HCT116 (cell line): ENCODE measurements around the gene ATP10B. TPM values are rescaled to one million over a fixed set of nuclear protein-coding genes. Genes with fewer than 3 reads are reported as not detected.

ENCODE experiments used
- ATAC-seq: fragments of 200-7000 bp; cut with Tn5 transposase; 2 replicates; pipeline ENCODE4 v1.9.1; 2020; ENCODE audit warnings: mild to moderate bottlenecking, moderate library complexity
- BruUV-seq: library from RNA; stranded (reverse); fragments of 400-500 nt; replicated peaks from 2 replicates; lab custom pipeline; 2021; lab: Mats Ljungman, UMichigan
- CTCF ChIA-PET: fragments of 300-600 bp; sonication (Branson Sonifier 250); formaldehyde crosslinking; loops from one replicate; lab custom pipeline; 2021; ENCODE audit warnings: antibody characterized with exemption; lab: Charles Lee
- POLR2A ChIA-PET: fragments of 300-600, 350-600 bp; sonication (Branson Sonifier 250); formaldehyde crosslinking; loops from one replicate; lab custom pipeline; 2021; ENCODE audit warnings: antibody characterized with exemption; lab: Charles Lee
- RAD21 ChIA-PET, 2 experiments: fragments of 300-600 bp; sonication (Branson Sonifier 250); formaldehyde crosslinking; loops; one replicate each; lab custom pipeline; 2023; ENCODE audit warnings: low total read pairs in 2 of 2; ENCODE audit not compliant: uncharacterized antibody in 2 of 2, unreplicated experiment in 2 of 2, low non-redundant PET in 1 of 2; lab: Charles Lee
- DNase-seq: peaks from one replicate; pipeline ENCODE4 v3.0.0-alpha.2; 2010; ENCODE audit warnings: low read depth, low spot score
- H2AFZ ChIP-seq: fragments of 200-600 bp; shearing (Covaris generic), sonication (generic); 2 replicates; pipeline ENCODE4 v1.6.1; 2017; ENCODE audit warnings: low read depth, mixed run types, mixed read lengths, antibody characterized with exemption, low read length; ENCODE audit not compliant: poor library complexity, severe bottlenecking
- H3K27ac ChIP-seq: 2 replicates; pipeline ENCODE4 v1.5.1; 2012; ENCODE audit warnings: low read depth, low read length
- H3K27me3 ChIP-seq: fragments of 200-600 bp; sonication (generic); 2 replicates; pipeline ENCODE4 v1.6.1; 2016; ENCODE audit warnings: mixed run types, low read length, mixed read lengths; ENCODE audit not compliant: insufficient read depth
- H3K36me3 ChIP-seq, 2 experiments: fragments of 200-500 bp in 1 of 2; fragments of 200-600 bp in 1 of 2; sonication (Bioruptor generic) in 1 of 2; sonication (generic) in 1 of 2; 2 replicates each; pipeline versions ENCODE4 v1.5.1 to v1.6.1; 2014 to 2016; ENCODE audit warnings: low read length in 2 of 2, inconsistent platforms in 1 of 2, mixed read lengths in 1 of 2, mixed run types in 1 of 2; ENCODE audit not compliant: insufficient read depth in 2 of 2, control insufficient read depth in 1 of 2
- H3K4me1 ChIP-seq, 2 experiments: fragments of 200-600 bp in 1 of 2; sonication (generic) in 1 of 2; 2 replicates each; pipeline versions ENCODE4 v1.5.1 to v1.6.1; 2012 to 2017; ENCODE audit warnings: low read length in 2 of 2, inconsistent platforms in 1 of 2, mild to moderate bottlenecking in 1 of 2, mixed read lengths in 1 of 2, mixed run types in 1 of 2, moderate library complexity in 1 of 2; ENCODE audit not compliant: insufficient read depth in 2 of 2, control insufficient read depth in 1 of 2
- H3K4me2 ChIP-seq: fragments of 200-600 bp; sonication (generic); 2 replicates; pipeline ENCODE4 v1.6.1; 2017; ENCODE audit warnings: mixed run types, low read length, mixed read lengths
- H3K4me3 ChIP-seq, 2 experiments: fragments of 200-600 bp in 1 of 2; sonication (generic) in 1 of 2; replicated peaks in 1 of 2; 2 replicates each; pipeline ENCODE4 v1.5.1; 2011 to 2016; ENCODE audit warnings: low read length in 2 of 2, control low read depth in 1 of 2, low read depth in 1 of 2, mild to moderate bottlenecking in 1 of 2, mixed read lengths in 1 of 2, mixed run types in 1 of 2
- H3K79me2 ChIP-seq: fragments of 200-600 bp; sonication (generic); 2 replicates; pipeline ENCODE4 v1.6.1; 2017; ENCODE audit warnings: mild to moderate bottlenecking, mixed run types, low read length, moderate library complexity, mixed read lengths; ENCODE audit not compliant: insufficient read depth
- H3K9ac ChIP-seq: fragments of 200-600 bp; sonication (generic); 2 replicates; pipeline ENCODE4 v1.6.1; 2016; ENCODE audit warnings: low read length, mixed read lengths
- H3K9me2 ChIP-seq: fragments of 200-600 bp; sonication (generic), shearing (Covaris generic); 2 replicates; pipeline ENCODE4 v1.6.1; 2017; ENCODE audit warnings: mixed run types, mild to moderate bottlenecking, moderate library complexity; ENCODE audit not compliant: insufficient read depth
- H3K9me3 ChIP-seq, 2 experiments: fragments of 200-500 bp in 1 of 2; fragments of 200-600 bp in 1 of 2; sonication (Bioruptor generic) in 1 of 2; sonication (generic) in 1 of 2; 2 replicates each; pipeline ENCODE4 v1.6.1; 2014 to 2017; ENCODE audit warnings: low read length in 2 of 2, mixed read lengths in 2 of 2, inconsistent platforms in 1 of 2, low read depth in 1 of 2, mild to moderate bottlenecking in 1 of 2, mixed run types in 1 of 2, moderate library complexity in 1 of 2; ENCODE audit not compliant: control insufficient read depth in 1 of 2, insufficient read depth in 1 of 2
- H4K20me1 ChIP-seq: fragments of 200-600 bp; sonication (generic), shearing (Covaris generic); 2 replicates; pipeline ENCODE4 v1.6.1; 2017; ENCODE audit warnings: mixed run types, mild to moderate bottlenecking, moderate library complexity; ENCODE audit not compliant: insufficient read depth
- CBX3 ChIP-seq: IDR thresholded peaks from 2 replicates; pipeline ENCODE4 v1.6.1; 2012; ENCODE audit warnings: low read depth
- CEBPB ChIP-seq: IDR thresholded peaks from 2 replicates; pipeline ENCODE4 v1.6.1; 2012; ENCODE audit warnings: low read depth
- EGR1 ChIP-seq: IDR thresholded peaks from 2 replicates; pipeline ENCODE4 v1.6.1; 2012; ENCODE audit warnings: low read depth
- ELF1 ChIP-seq: IDR thresholded peaks from 2 replicates; pipeline ENCODE4 v1.6.1; 2012; ENCODE audit warnings: low read depth, borderline replicate concordance
- EZH2 ChIP-seq: fragments of 200-600 bp; sonication (generic); IDR thresholded peaks from 2 replicates; pipeline ENCODE4 v1.6.1; 2017; ENCODE audit warnings: antibody characterized with exemption, mixed run types
- EZH2phosphoT487 ChIP-seq: fragments of 200-600 bp; IDR thresholded peaks from 2 replicates; pipeline ENCODE4 v1.6.1; 2018; ENCODE audit warnings: antibody characterized with exemption, borderline replicate concordance
- FOSL1 ChIP-seq: IDR thresholded peaks from 2 replicates; pipeline ENCODE4 v1.6.1; 2012; ENCODE audit warnings: low read depth
- JUND ChIP-seq: IDR thresholded peaks from 2 replicates; pipeline ENCODE4 v1.6.1; 2012
- POLR2A ChIP-seq: IDR thresholded peaks from 2 replicates; pipeline ENCODE4 v1.7.0; 2011; ENCODE audit warnings: borderline replicate concordance; ENCODE audit not compliant: insufficient read depth, insufficient read length; ENCODE audit errors: extremely low read depth
- POLR2AphosphoS5 ChIP-seq: IDR thresholded peaks from 2 replicates; pipeline ENCODE4 v1.6.1; 2011; ENCODE audit warnings: mild to moderate bottlenecking, low read depth, low read length, moderate library complexity
- SP1 ChIP-seq: IDR thresholded peaks from 2 replicates; pipeline ENCODE4 v1.6.1; 2012; ENCODE audit warnings: low read depth
- SRF ChIP-seq: IDR thresholded peaks from 2 replicates; pipeline ENCODE4 v1.6.1; 2012; ENCODE audit warnings: low read depth
- TCF7L2 ChIP-seq: IDR thresholded peaks from 2 replicates; pipeline ENCODE4 v1.7.0; 2011; ENCODE audit warnings: borderline replicate concordance, inconsistent platforms; ENCODE audit not compliant: insufficient read depth, insufficient read length; ENCODE audit errors: extremely low read depth
- ZFX ChIP-seq: fragments of 450-650 bp; IDR thresholded peaks from 2 replicates; pipeline ENCODE4 v1.6.1; 2017
- ZNF274 ChIP-seq: fragments of 200-500 bp; sonication (Bioruptor generic); IDR thresholded peaks from 2 replicates; pipeline ENCODE4 v1.6.1; 2014; ENCODE audit warnings: mild to moderate bottlenecking, low read depth, low read length, inconsistent platforms
- intact Hi-C: fragments of 100-400 bp; cut with micrococcal nuclease; formaldehyde crosslinking; loops from 2 replicates; pipeline ENCODE4 v1.10.0; 2022
- total RNA-seq: library from RNA; stranded (reverse); gene quantifications from one replicate; pipeline ENCODE4 v1.2.1, GENCODE V29; 2021; ENCODE audit not compliant: unreplicated experiment
- TF ChIP-seq, protein P1 (sequence below): IDR thresholded peaks from 2 replicates; pipeline ENCODE4 v1.6.1; 2012
- TF ChIP-seq, protein P2 (sequence below): IDR thresholded peaks from 2 replicates; pipeline ENCODE4 v1.6.1; 2011; ENCODE audit warnings: mild to moderate bottlenecking, low read length, moderate library complexity; ENCODE audit not compliant: insufficient replicate concordance; ENCODE audit errors: extremely low read depth
- TF ChIP-seq, protein P3 (sequence below): IDR thresholded peaks from 2 replicates; pipeline ENCODE4 v1.6.1; 2012
- TF ChIP-seq, protein P4 (sequence below), 3 experiments: fragments of 200-600 bp in 1 of 3; sonication (generic) in 1 of 3; IDR thresholded peaks in 2 of 3; conservative IDR thresholded peaks in 1 of 3; 2 replicates each; pipeline ENCODE4 v1.5.1; 2012 to 2017; ENCODE audit warnings: low read depth in 2 of 3, low read length in 2 of 3, antibody characterized with exemption in 1 of 3, borderline replicate concordance in 1 of 3, control low read depth in 1 of 3, mild to moderate bottlenecking in 1 of 3, mixed read lengths in 1 of 3, mixed run types in 1 of 3, moderate library complexity in 1 of 3; ENCODE audit not compliant: insufficient read depth in 1 of 3

The ATP10B gene
- total RNA-seq, 1 experiment from 2014 or later, result 0.07 TPM

DNA sequence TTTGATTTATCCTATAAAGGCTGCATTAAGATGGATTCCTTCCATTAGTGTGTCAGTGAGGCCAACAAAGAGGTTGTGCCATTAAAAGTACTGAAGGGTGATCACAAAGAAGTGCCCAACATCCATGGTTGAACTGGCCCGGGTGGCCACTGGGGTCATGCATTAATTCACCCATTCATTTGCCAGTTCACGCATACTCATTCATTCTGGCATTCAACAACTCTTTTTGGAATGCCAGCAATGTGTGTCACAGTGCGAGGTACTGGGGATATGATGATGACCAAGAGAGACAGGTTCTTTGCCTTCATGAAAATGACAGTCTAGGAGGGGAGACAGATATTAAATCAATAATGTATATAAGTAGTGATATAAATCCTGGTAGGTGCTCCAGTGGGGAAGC lies 337.1 kb downstream of the ATP10B start:
- ATAC-seq (no peak), DNase-seq (no peak)
- H3K4me2 ChIP-seq, result no peak overlapping the region
- H2AFZ ChIP-seq, result no peak overlapping the region
- BruUV-seq, result no TSS peak
- ChIA-PET POLR2A (no interaction called here), RAD21 (no interaction called here), CTCF (no interaction called here)
- TF ChIP-seq JUND (no peak), POLR2AphosphoS5 (no peak), ELF1 (no peak), CBX3 (no peak), SRF (no peak), EZH2phosphoT487 (no peak), POLR2A (no peak), EZH2 (no peak), FOSL1 (no peak), ZNF274 (no peak)
- TF ChIP-seq, protein P1, sequence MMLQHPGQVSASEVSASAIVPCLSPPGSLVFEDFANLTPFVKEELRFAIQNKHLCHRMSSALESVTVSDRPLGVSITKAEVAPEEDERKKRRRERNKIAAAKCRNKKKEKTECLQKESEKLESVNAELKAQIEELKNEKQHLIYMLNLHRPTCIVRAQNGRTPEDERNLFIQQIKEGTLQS, result no peak
- no peaks in the 10 kb centered on the region for H3K79me2 ChIP-seq
- peaks cover 12% of the 10 kb centered on the region for H3K27me3 ChIP-seq
- no peak overlapping the region for H3K4me3 ChIP-seq
- intact Hi-C loops, result no loop called here
- no peaks in the 10 kb centered on the region for H3K36me3 ChIP-seq
- H3K4me1 ChIP-seq, result no peaks in the 10 kb centered on the region
- no peaks in the 10 kb centered on the region for H3K9me3 ChIP-seq
- no peak overlapping the region for H3K27ac ChIP-seq
- no peaks in the 10 kb centered on the region for H3K9me2 ChIP-seq
- H3K9ac ChIP-seq, result no peak overlapping the region
- H4K20me1 ChIP-seq, result no peaks in the 10 kb centered on the region

DNA sequence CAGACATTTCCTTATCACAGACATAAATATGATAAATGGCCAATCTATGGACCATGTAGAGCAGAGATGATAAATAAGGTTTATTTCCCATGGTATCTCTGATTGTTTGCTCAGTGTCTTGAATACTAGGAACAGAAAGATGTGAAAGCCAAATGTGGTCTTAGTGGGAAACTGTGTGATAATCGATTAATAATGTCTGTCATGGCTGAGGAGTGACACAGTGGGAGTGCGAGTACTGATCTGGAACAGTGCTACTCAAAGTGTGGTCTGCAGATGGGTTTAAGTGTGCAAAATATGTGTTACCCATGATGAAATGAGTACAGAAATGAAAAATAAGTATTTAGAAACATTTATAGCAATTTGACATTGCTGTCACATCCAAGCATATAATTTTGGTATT lies 337.8 kb downstream of the ATP10B start:
- DNase-seq (no peak), ATAC-seq (no peak)
- intact Hi-C loops, result no loop called here
- Histone ChIP-seq H3K9me2 (no peaks in the 10 kb centered on the region), H3K4me3 (no peak overlapping the region), H3K79me2 (no peaks in the 10 kb centered on the region), H3K36me3 (no peaks in the 10 kb centered on the region), H4K20me1 (no peaks in the 10 kb centered on the region), H3K9ac (no peak overlapping the region), H2AFZ (no peak overlapping the region), H3K9me3 (no peaks in the 10 kb centered on the region), H3K4me2 (no peak overlapping the region), H3K27me3 (peaks cover 12% of the 10 kb centered on the region), H3K27ac (no peak overlapping the region), H3K4me1 (no peaks in the 10 kb centered on the region)
- ChIA-PET CTCF (no interaction called here), RAD21 (no interaction called here), POLR2A (no interaction called here)
- no TSS peak for BruUV-seq
- TF ChIP-seq POLR2AphosphoS5 (no peak), TCF7L2 (no peak), JUND (no peak), SP1 (no peak), ZFX (no peak), EGR1 (no peak), CEBPB (no peak), ZNF274 (no peak)
- TF ChIP-seq, protein P2, sequence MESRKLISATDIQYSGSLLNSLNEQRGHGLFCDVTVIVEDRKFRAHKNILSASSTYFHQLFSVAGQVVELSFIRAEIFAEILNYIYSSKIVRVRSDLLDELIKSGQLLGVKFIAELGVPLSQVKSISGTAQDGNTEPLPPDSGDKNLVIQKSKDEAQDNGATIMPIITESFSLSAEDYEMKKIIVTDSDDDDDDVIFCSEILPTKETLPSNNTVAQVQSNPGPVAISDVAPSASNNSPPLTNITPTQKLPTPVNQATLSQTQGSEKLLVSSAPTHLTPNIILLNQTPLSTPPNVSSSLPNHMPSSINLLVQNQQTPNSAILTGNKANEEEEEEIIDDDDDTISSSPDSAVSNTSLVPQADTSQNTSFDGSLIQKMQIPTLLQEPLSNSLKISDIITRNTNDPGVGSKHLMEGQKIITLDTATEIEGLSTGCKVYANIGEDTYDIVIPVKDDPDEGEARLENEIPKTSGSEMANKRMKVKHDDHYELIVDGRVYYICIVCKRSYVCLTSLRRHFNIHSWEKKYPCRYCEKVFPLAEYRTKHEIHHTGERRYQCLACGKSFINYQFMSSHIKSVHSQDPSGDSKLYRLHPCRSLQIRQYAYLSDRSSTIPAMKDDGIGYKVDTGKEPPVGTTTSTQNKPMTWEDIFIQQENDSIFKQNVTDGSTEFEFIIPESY, result no peak
- TF ChIP-seq, protein P3, sequence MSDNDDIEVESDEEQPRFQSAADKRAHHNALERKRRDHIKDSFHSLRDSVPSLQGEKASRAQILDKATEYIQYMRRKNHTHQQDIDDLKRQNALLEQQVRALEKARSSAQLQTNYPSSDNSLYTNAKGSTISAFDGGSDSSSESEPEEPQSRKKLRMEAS, result no peak
- TF ChIP-seq, protein P1, result no peak
- TF ChIP-seq, protein P4, sequence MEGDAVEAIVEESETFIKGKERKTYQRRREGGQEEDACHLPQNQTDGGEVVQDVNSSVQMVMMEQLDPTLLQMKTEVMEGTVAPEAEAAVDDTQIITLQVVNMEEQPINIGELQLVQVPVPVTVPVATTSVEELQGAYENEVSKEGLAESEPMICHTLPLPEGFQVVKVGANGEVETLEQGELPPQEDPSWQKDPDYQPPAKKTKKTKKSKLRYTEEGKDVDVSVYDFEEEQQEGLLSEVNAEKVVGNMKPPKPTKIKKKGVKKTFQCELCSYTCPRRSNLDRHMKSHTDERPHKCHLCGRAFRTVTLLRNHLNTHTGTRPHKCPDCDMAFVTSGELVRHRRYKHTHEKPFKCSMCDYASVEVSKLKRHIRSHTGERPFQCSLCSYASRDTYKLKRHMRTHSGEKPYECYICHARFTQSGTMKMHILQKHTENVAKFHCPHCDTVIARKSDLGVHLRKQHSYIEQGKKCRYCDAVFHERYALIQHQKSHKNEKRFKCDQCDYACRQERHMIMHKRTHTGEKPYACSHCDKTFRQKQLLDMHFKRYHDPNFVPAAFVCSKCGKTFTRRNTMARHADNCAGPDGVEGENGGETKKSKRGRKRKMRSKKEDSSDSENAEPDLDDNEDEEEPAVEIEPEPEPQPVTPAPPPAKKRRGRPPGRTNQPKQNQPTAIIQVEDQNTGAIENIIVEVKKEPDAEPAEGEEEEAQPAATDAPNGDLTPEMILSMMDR (IDR thresholded peaks at IDR 0.05 in 2 of 3, conservative IDR thresholded peaks at IDR 0.05 in 1 of 3; ENCODE audit: borderline replicate concordance in 1 of 3, insufficient read depth in 1 of 3, low read depth in 2 of 3, low read length in 2 of 3), result no peak
